GM21515 (cell line): ENCODE measurements around the gene RAB40AL.

Experiments used
- ATAC-seq: cut with Tn5 transposase; IDR thresholded peaks from one replicate; pipeline ENCODE4 v1.9.1; 2021; ENCODE audit not compliant: unreplicated experiment

RAB40AL gene

DNA sequence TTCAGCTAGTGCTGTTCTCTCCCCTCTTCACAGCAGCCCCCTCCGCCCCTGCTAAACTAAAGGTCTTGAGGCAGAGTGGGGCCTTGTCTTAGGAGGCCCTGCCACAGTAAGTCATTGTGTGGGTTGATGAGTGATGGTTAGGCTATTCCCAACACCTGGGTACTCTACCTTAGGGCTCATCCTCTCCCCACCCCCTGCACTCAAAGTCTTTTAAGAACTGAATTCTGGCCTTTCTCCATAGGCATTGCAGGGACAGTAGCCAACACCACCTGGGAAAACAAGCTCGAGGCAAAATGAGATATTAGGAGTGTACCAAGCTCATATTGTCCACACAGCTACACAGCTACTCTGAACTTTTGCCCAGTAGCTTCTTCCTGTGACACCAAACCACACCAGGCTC, 42.5 kb downstream of the RAB40AL start:
- no peak for ATAC-seq

DNA sequence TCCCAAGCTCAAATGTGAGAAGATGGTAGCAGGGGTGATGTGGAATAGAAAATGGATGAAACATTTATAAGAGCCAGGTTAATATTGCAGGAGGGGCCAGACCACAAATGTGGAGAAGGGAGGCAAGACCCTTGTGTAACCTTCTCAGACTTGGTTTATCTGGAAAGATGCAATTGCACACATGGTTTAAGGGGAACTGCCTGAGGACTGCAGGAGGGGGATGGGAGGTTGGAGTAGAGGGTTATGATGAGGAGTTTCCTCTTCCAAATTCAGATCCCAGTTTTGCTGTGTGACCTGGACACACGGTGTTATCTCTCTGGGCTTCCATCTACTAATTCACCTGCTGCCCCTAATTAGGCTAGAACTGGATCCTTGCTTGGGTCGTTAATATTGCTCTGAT, 46.1 kb downstream of the RAB40AL start:
- no peak for ATAC-seq

DNA sequence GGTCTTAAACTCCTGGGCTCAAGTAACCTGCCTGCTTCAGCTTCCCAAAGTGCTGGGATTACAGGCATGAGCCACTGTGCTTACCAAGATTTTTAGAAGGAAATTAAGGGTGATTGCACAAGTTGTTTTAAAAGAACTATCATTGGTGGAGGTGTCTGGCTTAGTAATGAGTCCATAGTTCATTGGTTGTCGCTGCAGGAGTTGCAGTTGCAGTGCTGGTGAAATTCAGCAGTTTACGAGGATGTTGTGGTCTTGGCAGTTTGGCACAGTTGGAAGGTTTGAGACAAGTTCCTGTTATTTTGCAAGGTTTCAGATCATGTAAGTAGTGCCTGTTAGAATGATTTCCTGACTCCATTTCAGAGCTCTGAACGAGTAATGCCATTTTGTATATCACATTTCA, 48.1 kb downstream of the RAB40AL start:
- ATAC-seq = no peak
